ENCODE measurements around the gene PCBP4. TPM values are rescaled to one million over a fixed set of nuclear protein-coding genes. Genes with fewer than 3 reads are reported as not detected.

PCBP4 gene
- total RNA-seq, 1 donor from 2014 or later, result 144 TPM

- TF ChIP-seq CTCF (IDR thresholded peaks at IDR 0.05; ENCODE audit: insufficient read depth, low read length, poor library complexity, severe bottlenecking), result peak; percentile 99
- no peaks in the 10 kb centered on the region for H3K27me3 ChIP-seq (ENCODE audit: control insufficient read depth, insufficient read depth, low read length)
- no peaks in the 10 kb centered on the region for H3K36me3 ChIP-seq (ENCODE audit: control insufficient read depth, insufficient read depth, low read length)
These were observed 25.3 kb downstream of the PCBP4 start, which contains the start of the genes PARP3 and RRP9 for GRCh38 chr3:51941798-51942602. TSS of gene PARP3 (plus strand) at chr3:51942363. CDS start at chr3:51943356, 993 bp downstream. TSS of gene RRP9 (minus strand) at chr3:51941904. CDS start at chr3:51941867, 37 bp downstream.

GRCh38 chr3:51941463-51941797 is 25.8 kb downstream of the PCBP4 start:
- no peaks in the 10 kb centered on the region for H3K27me3 ChIP-seq (ENCODE audit: control insufficient read depth, insufficient read depth, low read length)

More at GRCh38 chr3:51941798-51942602, 25.3 kb downstream of the PCBP4 start, which contains the start of the genes PARP3 and RRP9:
- peak; percentile 100 for DNase-seq (ENCODE audit: low read depth)
- peak within 1 kb of the TSS; percentile 84 for H3K4me3 ChIP-seq (ENCODE audit: low read depth, low read length)

DNA sequence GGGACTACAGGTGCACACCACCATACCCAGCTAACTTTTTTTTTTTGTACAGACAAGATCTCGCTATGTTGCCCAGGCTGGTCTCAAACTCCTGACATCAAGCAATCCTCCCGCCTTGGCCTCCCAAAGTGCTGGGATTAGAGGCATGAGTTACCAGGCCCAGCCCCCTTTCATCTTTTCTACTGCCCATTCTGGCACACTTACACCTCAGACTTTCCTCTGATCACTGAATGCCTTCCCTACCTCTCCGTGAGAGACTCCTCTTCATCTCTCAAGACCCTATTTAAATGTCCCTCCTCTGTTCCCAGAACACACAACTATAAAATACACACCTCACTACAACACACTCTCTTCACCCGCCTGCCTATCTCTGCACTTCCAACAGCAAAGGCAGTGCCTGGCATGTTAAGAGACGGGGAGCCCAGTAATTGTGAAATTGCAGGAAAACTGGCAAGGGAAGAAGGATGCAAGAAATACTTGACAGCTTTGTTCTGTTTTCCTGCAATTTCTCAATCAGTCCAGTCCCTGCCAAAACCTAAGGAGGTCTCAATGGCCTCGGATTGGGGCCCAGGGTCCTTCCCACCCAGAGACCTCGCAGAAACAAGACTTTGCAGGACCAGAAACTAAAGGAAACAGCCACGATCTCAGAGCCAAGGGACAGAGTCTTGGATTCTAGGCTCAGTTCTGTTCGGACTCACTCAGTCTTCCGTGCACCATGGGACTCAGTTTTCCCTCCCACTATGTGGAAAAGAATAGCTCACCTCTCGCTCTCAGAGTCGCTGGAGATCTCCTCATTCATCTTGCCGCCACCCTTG is 26.4 kb downstream of the PCBP4 start:
- TF ChIP-seq CTCF (IDR thresholded peaks at IDR 0.05; ENCODE audit: insufficient read depth, low read length, poor library complexity, severe bottlenecking), result no peak
- Histone ChIP-seq H3K4me3 (ENCODE audit: low read depth, low read length) (peak overlapping the region; percentile 84), H3K36me3 (ENCODE audit: control insufficient read depth, insufficient read depth, low read length) (peaks cover 4% of the 10 kb centered on the region), H3K27me3 (ENCODE audit: control insufficient read depth, insufficient read depth, low read length) (no peaks in the 10 kb centered on the region)
- no peak for DNase-seq (ENCODE audit: low read depth)

More at GRCh38 chr3:51941463-51941797, 25.8 kb downstream of the PCBP4 start:
- Histone ChIP-seq H3K4me3 (ENCODE audit: low read depth, low read length) (peak overlapping the region; percentile 84), H3K36me3 (ENCODE audit: control insufficient read depth, insufficient read depth, low read length) (peaks cover 1% of the 10 kb centered on the region)
- DNase-seq (ENCODE audit: low read depth), result no peak
- TF ChIP-seq CTCF (IDR thresholded peaks at IDR 0.05; ENCODE audit: insufficient read depth, low read length, poor library complexity, severe bottlenecking), result no peak

DNA sequence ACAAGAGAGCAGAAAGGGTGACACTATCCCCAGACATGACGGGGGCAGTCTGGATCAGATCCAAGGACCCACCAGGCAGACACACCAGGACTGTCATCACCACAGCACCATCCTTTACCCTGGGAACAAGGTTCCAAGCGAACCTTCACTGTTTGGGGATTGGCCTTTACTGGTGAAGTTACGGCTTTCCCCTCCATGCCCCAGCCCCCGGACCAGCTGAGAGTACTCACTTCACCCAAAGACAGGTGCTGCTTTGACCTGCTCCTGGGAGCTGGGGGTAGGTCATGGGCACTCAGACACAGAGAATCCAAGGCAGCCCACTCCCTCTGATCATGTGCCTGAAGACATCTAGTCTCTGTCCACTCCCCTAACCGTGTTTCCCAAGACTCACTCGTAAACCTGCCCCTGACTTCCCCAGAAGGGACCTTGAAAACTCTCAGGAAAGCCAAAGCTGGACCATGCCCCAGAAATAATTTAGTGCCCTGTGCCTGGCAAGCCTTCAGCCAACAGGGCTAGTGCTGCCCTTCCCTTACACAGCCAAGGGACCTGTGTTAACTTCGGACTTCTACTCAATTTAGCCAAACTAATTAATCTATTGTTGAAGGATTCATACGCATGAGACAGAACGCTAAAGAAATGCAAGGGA is 28.4 kb downstream of the PCBP4 start:
- Histone ChIP-seq H3K27me3 (ENCODE audit: control insufficient read depth, insufficient read depth, low read length) (no peaks in the 10 kb centered on the region), H3K36me3 (ENCODE audit: control insufficient read depth, insufficient read depth, low read length) (peaks cover 7% of the 10 kb centered on the region), H3K4me3 (ENCODE audit: low read depth, low read length) (no peak overlapping the region)
- DNase-seq (ENCODE audit: low read depth), result no peak
- no peak for TF ChIP-seq CTCF (IDR thresholded peaks at IDR 0.05; ENCODE audit: insufficient read depth, low read length, poor library complexity, severe bottlenecking)

- DNase-seq (ENCODE audit: low read depth), result no peak
- H3K4me3 ChIP-seq (ENCODE audit: low read depth, low read length), result no peak overlapping the region
- no peak for TF ChIP-seq CTCF (IDR thresholded peaks at IDR 0.05; ENCODE audit: insufficient read depth, low read length, poor library complexity, severe bottlenecking)
- H3K27me3 ChIP-seq (ENCODE audit: control insufficient read depth, insufficient read depth, low read length), result no peaks in the 10 kb centered on the region
- peaks cover 8% of the 10 kb centered on the region for H3K36me3 ChIP-seq (ENCODE audit: control insufficient read depth, insufficient read depth, low read length)
These were observed 29.4 kb downstream of the PCBP4 start for GRCh38 chr3:51937611-51938450.

Data from kidney epithelial cell (primary cell).